ENCODE data around the gene ALKBH8. TPM values are rescaled to one million over a fixed set of nuclear protein-coding genes. Genes with fewer than 3 reads are reported as not detected.
"Not testable (repeated sequence)": the region's sequence is repeated elsewhere in the genome, so short reads cannot be mapped to it uniquely, and the experiment has no call there.

ALKBH8 gene
- total RNA-seq, 6 experiments from 2014 or later, result 5.6 to 9.6 (median 7.1) TPM

GRCh38 chr11:107570015-107570414 lies 4.5 kb upstream of the ALKBH8 start:
- Mint-ChIP-seq H3K36me3 (ENCODE audit: low read depth) (no peaks in the 10 kb centered on the region), H3K4me1 (ENCODE audit: low read depth) (peaks cover 27% of the 10 kb centered on the region), H3K9me3 (no peaks in the 10 kb centered on the region), H3K27ac (no peak overlapping the region), H3K4me3 (no peak overlapping the region), H3K27me3 (ENCODE audit: insufficient read depth) (no peaks in the 10 kb centered on the region)
- DNase-seq, result no peak
- no peak for TF ChIP-seq CTCF (IDR thresholded peaks at IDR 0.05)

- no peaks in the 10 kb centered on the region for H3K27me3 Mint-ChIP-seq (ENCODE audit: insufficient read depth)
- H3K4me1 Mint-ChIP-seq (ENCODE audit: low read depth), result peaks cover 49% of the 10 kb centered on the region
- TF ChIP-seq CTCF (IDR thresholded peaks at IDR 0.05), result no peak
- H3K9me3 Mint-ChIP-seq, result no peaks in the 10 kb centered on the region
- DNase-seq, result no peak
- H3K27ac Mint-ChIP-seq, result no peak overlapping the region
- H3K36me3 Mint-ChIP-seq (ENCODE audit: low read depth), result no peaks in the 10 kb centered on the region
- H3K4me3 Mint-ChIP-seq, result peak overlapping the region; percentile 20; the same call in 1 of the 2 replicates
Observed at GRCh38 chr11:107567739-107568335, 2.3 kb upstream of the ALKBH8 start.

GRCh38 chr11:107566569-107566968 lies 1.0 kb upstream of the ALKBH8 start:
- Mint-ChIP-seq H3K27me3 (ENCODE audit: insufficient read depth) (no peaks in the 10 kb centered on the region), H3K9me3 (no peaks in the 10 kb centered on the region), H3K36me3 (ENCODE audit: low read depth) (no peaks in the 10 kb centered on the region; the same call in 1 of the 2 replicates), H3K27ac (no peak overlapping the region), H3K4me1 (ENCODE audit: low read depth) (peaks cover 61% of the 10 kb centered on the region), H3K4me3 (peak overlapping the region; percentile 98; the same call in 1 of the 2 replicates)
- no peak for DNase-seq
- TF ChIP-seq CTCF (IDR thresholded peaks at IDR 0.05), result no peak

- peak overlapping the region; percentile 94 for H3K27ac Mint-ChIP-seq
- not testable (repeated sequence) for H3K36me3 Mint-ChIP-seq (ENCODE audit: low read depth); H3K9me3 Mint-ChIP-seq; H3K27me3 Mint-ChIP-seq (ENCODE audit: insufficient read depth)
- H3K4me1 Mint-ChIP-seq (ENCODE audit: low read depth), result peaks cover 67% of the 10 kb centered on the region
- DNase-seq, result peak; percentile 25
- H3K4me3 Mint-ChIP-seq, result peak overlapping the region; percentile 98
Observed at GRCh38 chr11:107565955-107566501, 493 bp upstream of the ALKBH8 start.

- no peaks in the 10 kb centered on the region for H3K9me3 Mint-ChIP-seq
- no peak for DNase-seq
- H3K36me3 Mint-ChIP-seq (ENCODE audit: low read depth), result no peaks in the 10 kb centered on the region; the same call in 1 of the 2 replicates
- peak overlapping the region; percentile 98 for H3K4me3 Mint-ChIP-seq
- H3K27ac Mint-ChIP-seq, result peak overlapping the region; percentile 94
- no peak for TF ChIP-seq CTCF (IDR thresholded peaks at IDR 0.05)
- peaks cover 70% of the 10 kb centered on the region for H3K4me1 Mint-ChIP-seq (ENCODE audit: low read depth)
- no peaks in the 10 kb centered on the region for H3K27me3 Mint-ChIP-seq (ENCODE audit: insufficient read depth)
Observed at GRCh38 chr11:107564877-107565218, 687 bp downstream of the ALKBH8 start.

GRCh38 chr11:107563702-107564101 lies 1.8 kb downstream of the ALKBH8 start:
- Mint-ChIP-seq H3K36me3 (ENCODE audit: low read depth) (no peaks in the 10 kb centered on the region; the same call in 1 of the 2 replicates), H3K4me3 (peak overlapping the region; percentile 98), H3K9me3 (no peaks in the 10 kb centered on the region), H3K27ac (peak overlapping the region; percentile 89), H3K4me1 (ENCODE audit: low read depth) (peaks cover 70% of the 10 kb centered on the region), H3K27me3 (ENCODE audit: insufficient read depth) (no peaks in the 10 kb centered on the region)
- DNase-seq, result peak; percentile 68
- TF ChIP-seq CTCF (IDR thresholded peaks at IDR 0.05), result peak; percentile 82
